HG02884 (cell line): Measurements from ENCODE around the gene VPS13A.

Experiments
- ATAC-seq: cut with Tn5 transposase; IDR thresholded peaks from one replicate; pipeline ENCODE4 v1.9.1; 2021; ENCODE audit warnings: mild to moderate bottlenecking, moderate library complexity; ENCODE audit not compliant: unreplicated experiment

The VPS13A gene

DNA sequence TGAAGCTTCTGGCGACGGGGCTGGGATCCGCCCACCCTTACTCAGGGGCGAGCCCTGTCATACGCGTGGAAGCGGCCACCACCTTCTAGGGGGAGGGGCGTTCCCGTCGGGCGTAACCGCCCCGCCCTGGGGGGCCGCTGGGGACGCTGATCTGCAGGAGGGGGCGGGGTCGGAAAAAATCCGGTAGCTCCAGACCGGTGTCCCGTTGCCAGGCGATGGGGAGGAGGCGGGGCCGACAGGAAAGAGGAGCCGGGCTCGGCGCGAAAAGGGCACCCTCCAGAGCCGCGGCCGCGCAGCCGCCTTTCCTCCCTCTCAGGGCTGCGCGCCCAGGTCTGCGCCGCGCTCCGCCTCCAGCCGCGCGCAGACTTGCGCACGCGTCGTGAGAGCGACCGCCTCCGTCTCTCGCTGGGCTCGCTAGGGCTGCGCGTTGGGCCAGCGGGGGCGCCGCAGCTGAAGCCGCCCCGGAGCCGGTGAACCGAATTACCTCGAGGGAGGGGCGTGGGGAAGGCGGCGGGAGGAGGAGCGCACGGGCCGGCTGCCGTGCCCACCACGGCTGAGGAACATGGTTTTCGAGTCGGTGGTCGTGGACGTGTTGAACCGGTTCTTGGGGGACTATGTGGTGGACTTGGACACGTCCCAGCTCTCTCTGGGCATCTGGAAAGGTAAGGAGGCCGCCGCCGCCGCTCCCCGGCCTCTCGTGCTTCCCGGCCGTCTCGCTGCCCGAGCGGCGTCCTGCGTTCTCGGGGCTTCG lies at the start of gene VPS13A:
Gene VPS13A (plus strand): TSS at position 392 of the 751 bp plus-strand sequence. CDS start 171 bp downstream, at position 563.
- ATAC-seq = peak; percentile 77

GRCh38 chr9:77128125-77128789 lies 49.1 kb upstream of the VPS13A start:
- no peak for ATAC-seq

- ATAC-seq = no peak
Observed at GRCh38 chr9:77131399-77131798, 45.9 kb upstream of the VPS13A start.

DNA sequence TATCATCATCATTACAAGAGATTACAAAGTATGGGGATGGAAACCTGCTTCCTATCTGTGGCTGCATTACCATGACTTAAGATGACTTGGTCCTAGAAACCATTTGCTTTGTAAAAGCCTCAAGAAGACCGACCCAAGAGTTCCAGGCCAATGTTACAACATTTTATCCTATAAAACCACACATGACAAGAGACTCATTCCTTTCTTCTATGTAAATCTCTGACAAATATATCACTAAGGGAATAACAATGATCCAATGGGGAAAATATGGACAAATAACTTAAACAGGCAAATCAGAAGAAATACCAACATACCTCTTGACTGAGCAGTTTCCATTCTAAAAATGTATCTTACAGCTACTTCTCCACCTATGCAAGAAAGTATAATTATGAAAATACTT lies 44.3 kb upstream of the VPS13A start:
- ATAC-seq = no peak

- ATAC-seq = no peak
Observed at GRCh38 chr9:77142366-77142765, 35.0 kb upstream of the VPS13A start.

DNA sequence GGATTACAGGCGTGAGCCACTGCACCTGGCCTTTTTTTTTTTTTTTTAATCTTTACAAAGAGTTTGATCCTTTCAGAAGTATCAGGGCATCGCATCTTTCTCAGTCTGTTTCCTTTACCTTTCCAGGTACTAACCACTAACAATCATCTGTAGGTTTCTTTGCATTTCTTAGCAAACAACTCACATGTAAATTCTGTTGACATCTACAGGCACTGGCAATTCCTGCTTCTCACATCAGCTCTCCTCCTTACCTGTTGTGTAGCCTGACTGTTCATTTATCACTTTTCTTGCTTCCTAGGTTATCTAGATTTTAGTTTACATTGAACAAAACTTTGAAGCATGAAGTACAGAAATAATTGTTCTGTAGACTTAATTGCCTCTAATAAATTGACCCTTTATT lies 27.5 kb upstream of the VPS13A start:
- no peak for ATAC-seq

DNA sequence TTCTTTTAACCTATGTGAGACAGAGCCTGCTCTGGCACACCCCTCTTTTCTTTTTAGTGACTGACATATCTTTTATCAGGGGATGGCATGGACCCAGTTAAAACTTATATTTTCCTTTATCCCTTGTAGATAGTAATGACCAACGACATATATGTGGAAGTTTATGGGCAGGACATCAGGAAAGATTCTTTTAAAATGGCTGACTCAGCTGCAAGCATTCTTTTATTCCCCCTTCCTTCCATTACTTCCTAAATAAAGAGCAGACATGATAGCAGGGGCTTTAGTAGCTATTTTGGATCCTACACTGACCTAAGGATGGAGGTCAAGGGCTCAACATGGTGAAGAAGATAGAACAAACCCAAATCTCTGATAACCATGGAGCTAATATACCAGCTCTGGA lies 25.0 kb upstream of the VPS13A start:
- ATAC-seq = no peak

- ATAC-seq = no peak
Observed at GRCh38 chr9:77156646-77157371, 20.5 kb upstream of the VPS13A start.

- no peak for ATAC-seq
Observed at GRCh38 chr9:77158772-77159513, 18.4 kb upstream of the VPS13A start.

DNA sequence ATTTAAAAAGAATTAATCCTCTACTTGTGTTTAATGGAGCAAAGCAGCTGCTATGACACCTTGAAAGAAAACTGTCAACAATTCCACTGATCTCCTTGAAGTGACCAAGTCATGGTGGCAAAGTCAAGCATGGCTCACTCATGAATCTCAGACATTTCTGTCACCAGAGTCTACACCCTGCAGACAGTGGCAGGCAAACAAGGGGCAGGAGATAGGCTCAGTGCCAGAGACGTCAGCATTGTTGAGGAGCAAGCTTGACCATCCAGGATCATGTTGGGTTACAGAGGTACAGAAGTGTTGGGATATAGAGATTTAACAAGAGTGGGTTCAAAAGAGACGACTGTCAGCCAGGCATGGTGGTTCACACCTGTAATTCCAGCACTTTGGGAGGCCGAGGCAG lies 16.1 kb upstream of the VPS13A start:
- ATAC-seq = no peak

DNA sequence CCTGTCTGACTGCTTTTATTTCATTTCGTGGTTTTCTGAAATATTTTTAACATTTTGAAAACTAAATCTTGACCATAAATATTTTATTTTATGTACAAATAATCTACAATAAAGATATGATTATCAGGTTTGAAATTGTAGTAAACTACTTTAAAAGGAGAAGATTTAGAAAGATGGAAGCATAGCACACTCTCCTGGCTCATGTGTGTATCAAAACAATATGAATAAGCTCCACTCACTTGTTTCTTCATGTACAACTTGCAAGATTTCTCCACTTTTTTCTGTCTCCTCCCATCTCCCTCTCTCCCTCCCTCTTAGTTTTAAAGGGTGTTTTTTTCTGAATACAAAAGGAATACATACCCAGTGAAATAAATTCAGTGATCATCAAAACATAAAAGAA lies 15.4 kb upstream of the VPS13A start:
- no peak for ATAC-seq

DNA sequence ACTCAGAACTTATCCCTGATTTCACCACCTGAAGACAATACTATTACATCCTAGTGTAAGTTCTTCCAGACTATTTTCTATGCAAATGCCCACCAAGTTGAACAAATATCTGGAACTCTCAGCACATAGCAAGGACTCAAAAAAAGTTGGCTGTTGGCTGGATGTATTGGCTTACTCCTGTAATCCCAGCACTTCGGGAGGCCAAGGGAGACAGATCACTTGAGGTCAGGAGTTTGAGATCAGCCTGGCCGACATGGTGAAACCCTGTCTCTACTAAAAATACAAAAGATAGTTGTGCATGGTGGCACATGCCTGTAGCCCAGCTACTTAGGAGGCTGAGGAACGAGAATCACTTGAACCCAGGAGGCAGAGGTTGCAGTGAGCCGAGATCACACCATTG lies 15.0 kb upstream of the VPS13A start:
- ATAC-seq = no peak

GRCh38 chr9:77163884-77164283 lies 13.4 kb upstream of the VPS13A start:
- ATAC-seq = no peak

DNA sequence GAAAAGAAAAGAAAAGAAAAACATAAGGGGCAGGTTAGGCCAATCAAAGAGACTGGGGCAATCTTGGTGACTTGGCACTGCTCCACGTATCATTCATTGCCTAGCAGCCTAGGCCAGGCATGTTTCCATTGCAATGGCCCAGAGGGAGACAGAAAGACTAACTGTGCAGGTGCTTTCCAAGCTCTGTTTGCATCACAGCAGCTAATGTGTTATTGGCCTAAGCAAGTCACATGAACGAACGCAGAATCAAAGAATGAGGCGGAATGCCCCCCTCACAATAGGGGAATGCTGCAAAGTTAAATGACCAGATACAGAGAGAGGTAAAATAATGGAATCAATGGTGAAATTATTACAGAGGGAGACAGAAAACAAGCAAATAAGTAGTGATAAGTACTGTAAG lies 11.1 kb upstream of the VPS13A start:
- no peak for ATAC-seq

DNA sequence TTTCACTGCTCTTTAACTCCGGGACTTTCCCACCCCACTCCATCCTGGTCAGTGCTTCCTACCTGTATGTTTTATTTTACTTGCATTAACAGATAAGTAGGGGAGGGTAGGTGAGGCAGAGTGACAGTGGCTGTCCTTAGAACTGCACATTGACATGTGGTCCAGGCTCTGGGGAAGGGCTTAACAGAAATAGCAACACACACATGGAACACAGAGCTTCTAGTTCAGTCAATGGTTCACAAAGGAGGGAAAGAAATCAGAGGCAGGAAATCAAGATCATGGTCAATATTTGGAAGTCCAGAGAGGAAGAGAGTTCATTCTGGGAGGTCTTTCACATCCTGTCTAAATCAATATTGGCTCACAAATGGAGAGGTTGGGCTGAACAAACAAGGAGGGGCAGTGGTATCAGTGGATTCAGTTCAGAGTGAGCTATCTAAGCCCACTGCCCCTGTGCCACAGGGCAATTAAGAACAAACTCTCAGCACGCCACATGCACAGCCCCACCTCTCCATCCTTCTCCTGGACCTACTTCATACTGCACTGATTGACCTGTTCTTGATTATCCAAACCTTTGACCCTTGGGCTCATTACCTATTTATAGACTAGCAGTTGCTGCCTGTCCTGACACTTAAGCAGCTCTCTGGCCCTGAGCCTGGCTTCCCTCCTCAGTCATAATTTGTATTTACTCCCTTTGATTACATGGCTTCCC lies 6.2 kb upstream of the VPS13A start:
- ATAC-seq = no peak

DNA sequence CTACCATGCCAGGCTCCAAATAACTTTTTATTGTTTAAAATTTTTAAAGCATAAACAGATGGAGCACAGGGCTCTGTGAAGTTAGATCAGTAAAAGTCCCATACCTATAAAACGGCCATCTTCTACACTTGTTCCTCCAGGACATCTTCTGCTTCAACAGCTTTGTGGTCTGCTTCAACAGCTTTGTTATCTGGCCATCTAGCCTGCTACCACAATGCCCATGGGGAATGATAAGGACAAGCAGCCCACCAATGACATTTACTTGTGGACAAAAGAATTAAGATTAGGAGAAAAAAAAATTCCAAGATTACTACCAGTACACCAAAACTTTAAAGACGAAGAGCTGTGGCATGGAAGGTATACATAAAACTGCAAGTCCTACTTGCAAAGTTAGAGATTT lies 2.2 kb upstream of the VPS13A start:
- ATAC-seq = no peak

- ATAC-seq = no peak
Observed at GRCh38 chr9:77176106-77176505, 1.2 kb upstream of the VPS13A start.

DNA sequence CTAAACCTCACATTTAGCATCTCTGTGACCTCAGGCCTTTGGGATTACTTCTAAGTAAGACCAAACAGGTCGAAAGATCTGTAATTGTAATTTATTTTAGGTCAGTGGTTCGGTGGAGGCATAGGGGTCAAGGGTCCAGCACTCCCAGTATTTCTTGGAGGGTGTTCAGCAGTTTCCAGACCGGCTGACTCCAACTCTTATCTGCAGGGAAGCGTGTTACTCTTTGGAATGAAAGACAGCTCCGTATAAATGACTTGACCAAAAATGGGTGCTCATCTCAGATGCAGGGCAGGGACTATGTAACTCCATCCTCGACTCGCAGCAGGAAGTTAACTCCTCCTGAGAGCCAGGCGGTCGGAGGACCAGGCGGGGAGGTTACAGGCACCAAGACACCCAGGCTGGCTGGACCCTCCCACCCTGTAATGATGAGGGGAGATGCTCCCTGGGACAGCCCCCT lies 620 bp upstream of the VPS13A start:
- no peak for ATAC-seq

- peak; percentile 8 for ATAC-seq
Observed at GRCh38 chr9:77177894-77178794, 810 bp downstream of the VPS13A start.
